ENCODE data around the gene CFAP54.

The CFAP54 gene

DNA sequence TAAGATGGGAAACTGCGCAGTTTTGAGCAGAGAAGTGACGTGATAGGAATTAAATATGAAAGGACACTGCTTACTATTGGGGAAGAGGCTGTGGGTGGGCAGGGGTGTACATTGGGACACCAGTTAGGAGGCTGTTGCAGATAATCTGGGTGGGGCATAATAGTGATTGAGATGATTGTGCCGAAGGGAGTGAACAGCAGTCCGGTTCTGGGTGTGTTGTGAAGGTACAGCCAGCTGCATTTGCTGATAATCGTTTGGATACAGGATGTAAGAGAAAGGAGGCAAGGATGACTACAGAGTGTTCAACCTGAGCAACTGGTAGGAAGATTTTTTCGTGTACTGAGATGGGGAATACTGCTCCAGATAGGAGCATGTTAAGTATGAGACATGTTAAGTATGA is 212.5 kb downstream of the CFAP54 start:
- no peak overlapping the region for H3K4me3 ChIP-seq (ENCODE audit: low read depth, low read length)
- H2BK120ac ChIP-seq (ENCODE audit: insufficient read depth, low read length, poor library complexity): no peak overlapping the region
- no CpG with 5 or more reads among the region's 6 CpGs for WGBS (ENCODE audit: extremely low coverage, insufficient coverage, insufficient read length)
- no peak overlapping the region for H3K4ac ChIP-seq (ENCODE audit: low read depth, low read length)
- no peaks in the 10 kb centered on the region for H3K27me3 ChIP-seq (ENCODE audit: insufficient read depth, low read length)
- H3K4me2 ChIP-seq (ENCODE audit: low read length): no peak overlapping the region
- H3K36me3 ChIP-seq (ENCODE audit: control insufficient read depth in 1 of 2, insufficient read depth in 2 of 2, low read length in 2 of 2): no peaks in the 10 kb centered on the region
- no peak overlapping the region for H4K12ac ChIP-seq (ENCODE audit: low read depth, low read length)
- no peak overlapping the region for H3K9ac ChIP-seq (ENCODE audit: low read length)
- no peak overlapping the region for H2AFZ ChIP-seq (ENCODE audit: insufficient read depth, low read length, poor library complexity)
- H3K23ac ChIP-seq (ENCODE audit: low read length): no peak overlapping the region
- no peak overlapping the region for H2BK5ac ChIP-seq (ENCODE audit: low read depth, low read length, poor library complexity)
- DNase-seq: no peak
- H4K8ac ChIP-seq (ENCODE audit: low read depth, low read length): no peak overlapping the region
- no peaks in the 10 kb centered on the region for H3K4me1 ChIP-seq (ENCODE audit: control insufficient read depth in 1 of 2, insufficient read depth in 2 of 2, low read length in 2 of 2)
- H4K91ac ChIP-seq (ENCODE audit: low read depth, low read length): no peak overlapping the region
- H3K14ac ChIP-seq (ENCODE audit: low read length): no peak overlapping the region
- no peak overlapping the region for H2AK5ac ChIP-seq (ENCODE audit: low read length)
- no peaks in the 10 kb centered on the region for H3K9me3 ChIP-seq (ENCODE audit: insufficient read depth, low read depth, low read length)
- H2BK12ac ChIP-seq (ENCODE audit: low read length): no peak overlapping the region
- H3K18ac ChIP-seq (ENCODE audit: low read length): no peak overlapping the region
- no peak overlapping the region for H3K27ac ChIP-seq (ENCODE audit: low read depth, low read length)
- H3K79me2 ChIP-seq (ENCODE audit: control insufficient read depth, insufficient read depth, low read length, poor library complexity): no peaks in the 10 kb centered on the region
- no peaks in the 10 kb centered on the region for H3K79me1 ChIP-seq (ENCODE audit: low read length)

DNA sequence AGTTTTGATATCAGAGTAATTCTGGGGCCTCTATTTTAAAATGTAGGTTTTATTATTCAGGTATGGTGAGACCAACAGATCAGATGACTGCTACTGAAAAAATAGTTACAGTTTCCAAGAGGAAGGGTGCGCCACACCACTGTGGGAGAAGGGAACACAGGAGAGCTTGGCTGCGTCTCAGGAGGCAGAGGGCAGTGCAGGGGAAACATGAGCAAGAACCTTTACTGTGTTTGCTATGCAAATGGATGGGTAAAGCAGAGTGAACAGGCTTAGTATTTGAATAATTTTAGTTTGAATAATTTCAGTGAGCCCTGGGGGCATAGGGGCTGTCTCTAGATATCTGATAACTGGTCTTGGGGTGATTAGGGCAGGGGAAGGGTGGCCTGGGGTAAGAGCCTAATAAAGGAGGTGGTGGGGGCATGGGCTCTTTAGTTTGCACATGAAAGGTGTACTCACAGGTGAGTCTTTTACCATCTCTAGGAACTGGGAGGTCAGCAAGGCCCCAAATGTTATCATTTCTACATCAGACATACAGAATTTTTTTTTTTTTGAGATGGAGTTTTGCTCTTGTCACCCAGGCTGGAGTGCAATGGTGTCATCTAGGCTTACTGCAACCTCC is 220.9 kb downstream of the CFAP54 start:
- Histone ChIP-seq H3K4ac (ENCODE audit: low read depth, low read length) (no peak overlapping the region), H3K27ac (ENCODE audit: low read depth, low read length) (no peak overlapping the region), H3K9ac (ENCODE audit: low read length) (no peak overlapping the region), H2BK120ac (ENCODE audit: insufficient read depth, low read length, poor library complexity) (no peak overlapping the region), H4K8ac (ENCODE audit: low read depth, low read length) (no peak overlapping the region), H3K4me1 (ENCODE audit: control insufficient read depth in 1 of 2, insufficient read depth in 2 of 2, low read length in 2 of 2) (no peaks in the 10 kb centered on the region), H2AK5ac (ENCODE audit: low read length) (no peak overlapping the region), H3K14ac (ENCODE audit: low read length) (no peak overlapping the region), H3K4me2 (ENCODE audit: low read length) (no peak overlapping the region), H3K23ac (ENCODE audit: low read length) (no peak overlapping the region), H3K27me3 (ENCODE audit: insufficient read depth, low read length) (no peaks in the 10 kb centered on the region), H3K18ac (ENCODE audit: low read length) (no peak overlapping the region), H4K12ac (ENCODE audit: low read depth, low read length) (no peak overlapping the region), H3K36me3 (ENCODE audit: control insufficient read depth in 1 of 2, insufficient read depth in 2 of 2, low read length in 2 of 2) (no peaks in the 10 kb centered on the region), H3K4me3 (ENCODE audit: low read depth, low read length) (no peak overlapping the region), H2BK5ac (ENCODE audit: low read depth, low read length, poor library complexity) (no peak overlapping the region), H3K9me3 (ENCODE audit: insufficient read depth, low read depth, low read length) (no peaks in the 10 kb centered on the region), H3K79me2 (ENCODE audit: control insufficient read depth, insufficient read depth, low read length, poor library complexity) (no peaks in the 10 kb centered on the region), H3K79me1 (ENCODE audit: low read length) (no peaks in the 10 kb centered on the region), H2AFZ (ENCODE audit: insufficient read depth, low read length, poor library complexity) (no peak overlapping the region), H2BK12ac (ENCODE audit: low read length) (no peak overlapping the region), H4K91ac (ENCODE audit: low read depth, low read length) (no peak overlapping the region)
- no CpG with 5 or more reads among the region's 2 CpGs for WGBS (ENCODE audit: extremely low coverage, insufficient coverage, insufficient read length)
- no peak for DNase-seq

DNA sequence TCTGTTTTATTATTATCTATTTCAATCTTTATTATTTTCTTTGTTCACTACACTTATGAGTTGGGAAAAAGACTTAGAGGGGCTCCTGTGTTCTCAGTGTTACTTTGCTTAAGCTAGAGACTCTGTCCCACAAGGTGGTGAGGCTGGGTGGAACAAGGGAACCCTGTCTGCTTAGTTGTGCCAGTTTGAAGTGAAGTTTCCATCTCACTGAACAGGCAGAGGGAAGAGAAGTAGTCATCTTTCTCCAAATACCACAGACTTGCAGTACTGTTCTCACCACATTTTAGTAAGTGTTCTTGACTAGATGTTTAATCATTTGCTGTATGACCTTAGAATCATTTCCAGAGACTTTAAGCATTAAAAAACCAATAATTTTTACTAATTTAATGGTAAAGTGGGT is 222.0 kb downstream of the CFAP54 start:
- Histone ChIP-seq H3K9me3 (ENCODE audit: insufficient read depth, low read depth, low read length) (no peaks in the 10 kb centered on the region), H3K36me3 (ENCODE audit: control insufficient read depth in 1 of 2, insufficient read depth in 2 of 2, low read length in 2 of 2) (no peaks in the 10 kb centered on the region), H2AFZ (ENCODE audit: insufficient read depth, low read length, poor library complexity) (no peak overlapping the region), H3K4me2 (ENCODE audit: low read length) (no peak overlapping the region), H4K8ac (ENCODE audit: low read depth, low read length) (no peak overlapping the region), H4K12ac (ENCODE audit: low read depth, low read length) (no peak overlapping the region), H2BK12ac (ENCODE audit: low read length) (no peak overlapping the region), H3K79me1 (ENCODE audit: low read length) (no peaks in the 10 kb centered on the region), H3K4ac (ENCODE audit: low read depth, low read length) (no peak overlapping the region), H2BK5ac (ENCODE audit: low read depth, low read length, poor library complexity) (no peak overlapping the region), H2BK120ac (ENCODE audit: insufficient read depth, low read length, poor library complexity) (no peak overlapping the region), H3K4me1 (ENCODE audit: control insufficient read depth in 1 of 2, insufficient read depth in 2 of 2, low read length in 2 of 2) (no peaks in the 10 kb centered on the region), H3K9ac (ENCODE audit: low read length) (no peak overlapping the region), H3K27me3 (ENCODE audit: insufficient read depth, low read length) (no peaks in the 10 kb centered on the region), H3K14ac (ENCODE audit: low read length) (no peak overlapping the region), H4K91ac (ENCODE audit: low read depth, low read length) (no peak overlapping the region), H3K79me2 (ENCODE audit: control insufficient read depth, insufficient read depth, low read length, poor library complexity) (no peaks in the 10 kb centered on the region), H3K18ac (ENCODE audit: low read length) (no peak overlapping the region), H3K27ac (ENCODE audit: low read depth, low read length) (no peak overlapping the region), H2AK5ac (ENCODE audit: low read length) (no peak overlapping the region), H3K23ac (ENCODE audit: low read length) (no peak overlapping the region), H3K4me3 (ENCODE audit: low read depth, low read length) (no peak overlapping the region)
- DNase-seq: no peak

DNA sequence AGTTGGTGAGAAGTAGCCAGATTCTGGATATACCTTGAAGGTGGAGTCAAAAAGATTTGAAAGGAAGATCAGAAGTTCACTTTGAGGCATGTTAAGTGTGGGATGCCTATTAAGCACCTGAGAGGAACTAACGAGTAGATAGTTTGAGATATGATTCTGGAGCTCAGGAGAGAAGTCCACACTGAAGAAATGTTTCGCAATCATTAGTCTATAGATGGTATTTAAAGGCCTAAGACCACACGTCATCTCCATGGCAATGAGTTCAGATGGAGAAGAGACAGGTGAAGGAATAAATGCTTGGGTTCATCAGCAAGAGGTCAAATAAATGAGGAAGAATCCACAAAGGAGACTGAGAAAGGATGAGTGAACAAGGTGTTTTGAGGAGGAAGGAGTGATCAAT is 224.8 kb downstream of the CFAP54 start:
- WGBS (ENCODE audit: extremely low coverage, insufficient coverage, insufficient read length): no CpG with 5 or more reads among the region's 3 CpGs
- no peaks in the 10 kb centered on the region for H3K79me1 ChIP-seq (ENCODE audit: low read length)

More for the DNA sequence above, 224.8 kb downstream of the CFAP54 start:
- H3K4me2 ChIP-seq (ENCODE audit: low read length): no peak overlapping the region
- no peak overlapping the region for H3K23ac ChIP-seq (ENCODE audit: low read length)
- no peak overlapping the region for H2BK120ac ChIP-seq (ENCODE audit: insufficient read depth, low read length, poor library complexity)
- H4K8ac ChIP-seq (ENCODE audit: low read depth, low read length): no peak overlapping the region
- H2AK5ac ChIP-seq (ENCODE audit: low read length): no peak overlapping the region
- DNase-seq: peak in 1 of 2 donors; percentile 9
- no peak overlapping the region for H3K9ac ChIP-seq (ENCODE audit: low read length)
- H2BK12ac ChIP-seq (ENCODE audit: low read length): no peak overlapping the region
- H3K36me3 ChIP-seq (ENCODE audit: control insufficient read depth in 1 of 2, insufficient read depth in 2 of 2, low read length in 2 of 2): no peaks in the 10 kb centered on the region
- no peaks in the 10 kb centered on the region for H3K79me2 ChIP-seq (ENCODE audit: control insufficient read depth, insufficient read depth, low read length, poor library complexity)
- no peak overlapping the region for H2AFZ ChIP-seq (ENCODE audit: insufficient read depth, low read length, poor library complexity)
- H4K12ac ChIP-seq (ENCODE audit: low read depth, low read length): no peak overlapping the region
- no peak overlapping the region for H3K14ac ChIP-seq (ENCODE audit: low read length)
- no peak overlapping the region for H3K18ac ChIP-seq (ENCODE audit: low read length)
- H3K9me3 ChIP-seq (ENCODE audit: insufficient read depth, low read depth, low read length): no peaks in the 10 kb centered on the region
- no peak overlapping the region for H3K27ac ChIP-seq (ENCODE audit: low read depth, low read length)
- H3K27me3 ChIP-seq (ENCODE audit: insufficient read depth, low read length): no peaks in the 10 kb centered on the region
- no peak overlapping the region for H2BK5ac ChIP-seq (ENCODE audit: low read depth, low read length, poor library complexity)
- H3K4ac ChIP-seq (ENCODE audit: low read depth, low read length): no peak overlapping the region
- H3K4me3 ChIP-seq (ENCODE audit: low read depth, low read length): no peak overlapping the region
- no peaks in the 10 kb centered on the region for H3K4me1 ChIP-seq (ENCODE audit: control insufficient read depth in 1 of 2, insufficient read depth in 2 of 2, low read length in 2 of 2)
- no peak overlapping the region for H4K91ac ChIP-seq (ENCODE audit: low read depth, low read length)

Measured in trophoblast cell (in vitro differentiated cells and primary cell).